ENCODE results near the gene CGNL1.

Gene CGNL1

DNA sequence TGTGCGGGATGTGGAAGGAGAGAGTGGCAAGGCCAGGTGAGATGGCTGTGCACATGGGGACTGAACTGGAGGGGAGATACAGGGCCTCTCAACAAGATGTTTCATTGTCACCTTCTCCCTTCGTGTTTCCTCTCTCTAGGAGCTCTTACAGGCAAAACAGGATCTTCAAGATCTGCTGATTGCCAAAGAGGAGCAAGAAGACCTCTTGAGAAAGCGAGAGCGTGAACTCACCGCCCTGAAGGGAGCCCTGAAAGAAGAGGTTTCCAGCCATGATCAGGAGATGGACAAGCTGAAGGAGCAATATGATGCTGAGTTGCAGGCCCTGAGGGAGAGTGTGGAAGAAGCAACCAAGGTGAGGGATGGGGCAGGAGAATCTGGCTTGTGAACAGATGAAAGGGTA lies 85.2 kb downstream of the CGNL1 start:
- TF ChIP-seq, protein P1, sequence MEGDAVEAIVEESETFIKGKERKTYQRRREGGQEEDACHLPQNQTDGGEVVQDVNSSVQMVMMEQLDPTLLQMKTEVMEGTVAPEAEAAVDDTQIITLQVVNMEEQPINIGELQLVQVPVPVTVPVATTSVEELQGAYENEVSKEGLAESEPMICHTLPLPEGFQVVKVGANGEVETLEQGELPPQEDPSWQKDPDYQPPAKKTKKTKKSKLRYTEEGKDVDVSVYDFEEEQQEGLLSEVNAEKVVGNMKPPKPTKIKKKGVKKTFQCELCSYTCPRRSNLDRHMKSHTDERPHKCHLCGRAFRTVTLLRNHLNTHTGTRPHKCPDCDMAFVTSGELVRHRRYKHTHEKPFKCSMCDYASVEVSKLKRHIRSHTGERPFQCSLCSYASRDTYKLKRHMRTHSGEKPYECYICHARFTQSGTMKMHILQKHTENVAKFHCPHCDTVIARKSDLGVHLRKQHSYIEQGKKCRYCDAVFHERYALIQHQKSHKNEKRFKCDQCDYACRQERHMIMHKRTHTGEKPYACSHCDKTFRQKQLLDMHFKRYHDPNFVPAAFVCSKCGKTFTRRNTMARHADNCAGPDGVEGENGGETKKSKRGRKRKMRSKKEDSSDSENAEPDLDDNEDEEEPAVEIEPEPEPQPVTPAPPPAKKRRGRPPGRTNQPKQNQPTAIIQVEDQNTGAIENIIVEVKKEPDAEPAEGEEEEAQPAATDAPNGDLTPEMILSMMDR (IDR thresholded peaks at IDR 0.05; ENCODE audit: insufficient read depth, low read length, poor library complexity, severe bottlenecking): no peak
- no peaks in the 10 kb centered on the region for H3K36me3 ChIP-seq (ENCODE audit: control insufficient read depth, insufficient read depth, low read length)
- H3K27me3 ChIP-seq (replicated peaks; ENCODE audit: control insufficient read depth, insufficient read depth, low read length): no peaks in the 10 kb centered on the region
- DNase-seq (ENCODE audit: extremely low read depth, insufficient read length): no peak
- no peak overlapping the region for H3K4me3 ChIP-seq (replicated peaks; ENCODE audit: low read depth, low read length)

DNA sequence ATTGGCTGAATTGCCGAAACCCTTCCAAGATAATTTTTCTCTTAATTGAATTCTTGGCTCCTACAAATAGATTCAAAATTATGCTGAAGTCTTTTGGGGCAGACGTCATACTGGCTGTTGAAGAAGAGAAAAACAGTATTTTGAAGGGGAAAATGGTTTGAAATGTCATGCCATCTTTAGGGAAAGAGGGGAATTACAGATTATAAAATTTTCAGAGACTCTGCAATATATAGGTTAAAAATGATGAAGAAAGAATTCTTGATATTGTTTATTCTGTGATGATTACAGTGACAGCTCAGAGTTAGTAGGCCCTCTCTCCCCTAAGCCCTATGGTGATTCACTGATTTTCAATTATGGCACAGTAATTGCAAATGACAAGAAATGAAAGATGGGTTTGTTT lies 86.1 kb downstream of the CGNL1 start:
- H3K36me3 ChIP-seq (ENCODE audit: control insufficient read depth, insufficient read depth, low read length): no peaks in the 10 kb centered on the region
- TF ChIP-seq, protein P1 (IDR thresholded peaks at IDR 0.05; ENCODE audit: insufficient read depth, low read length, poor library complexity, severe bottlenecking): no peak
- no peaks in the 10 kb centered on the region for H3K27me3 ChIP-seq (replicated peaks; ENCODE audit: control insufficient read depth, insufficient read depth, low read length)
- no peak overlapping the region for H3K4me3 ChIP-seq (replicated peaks; ENCODE audit: low read depth, low read length)
- DNase-seq (ENCODE audit: extremely low read depth, insufficient read length): no peak

DNA sequence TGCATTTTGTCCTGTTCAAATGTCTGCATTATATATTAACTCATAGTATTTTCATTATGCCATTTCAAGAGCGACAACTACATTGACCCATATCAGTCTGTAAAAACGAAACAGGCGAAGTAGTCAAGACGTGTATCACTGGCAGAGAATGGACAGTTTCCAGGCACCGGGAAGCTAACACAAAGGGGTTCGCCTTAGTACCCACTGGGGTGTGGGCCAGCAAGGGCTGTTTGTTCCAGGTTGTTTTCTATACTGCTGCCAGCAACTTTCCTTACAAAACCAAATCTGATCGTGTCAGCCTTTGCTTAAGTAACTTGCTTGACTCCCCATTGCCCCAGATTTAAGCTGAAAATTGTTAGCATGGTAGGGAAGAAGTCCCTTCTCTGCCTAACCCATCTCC lies 87.1 kb downstream of the CGNL1 start:
- Histone ChIP-seq H3K36me3 (ENCODE audit: control insufficient read depth, insufficient read depth, low read length) (no peaks in the 10 kb centered on the region), H3K4me3 (replicated peaks; ENCODE audit: low read depth, low read length) (no peak overlapping the region), H3K27me3 (replicated peaks; ENCODE audit: control insufficient read depth, insufficient read depth, low read length) (no peaks in the 10 kb centered on the region)
- no peak for DNase-seq (ENCODE audit: extremely low read depth, insufficient read length)
- TF ChIP-seq, protein P1 (IDR thresholded peaks at IDR 0.05; ENCODE audit: insufficient read depth, low read length, poor library complexity, severe bottlenecking): no peak

DNA sequence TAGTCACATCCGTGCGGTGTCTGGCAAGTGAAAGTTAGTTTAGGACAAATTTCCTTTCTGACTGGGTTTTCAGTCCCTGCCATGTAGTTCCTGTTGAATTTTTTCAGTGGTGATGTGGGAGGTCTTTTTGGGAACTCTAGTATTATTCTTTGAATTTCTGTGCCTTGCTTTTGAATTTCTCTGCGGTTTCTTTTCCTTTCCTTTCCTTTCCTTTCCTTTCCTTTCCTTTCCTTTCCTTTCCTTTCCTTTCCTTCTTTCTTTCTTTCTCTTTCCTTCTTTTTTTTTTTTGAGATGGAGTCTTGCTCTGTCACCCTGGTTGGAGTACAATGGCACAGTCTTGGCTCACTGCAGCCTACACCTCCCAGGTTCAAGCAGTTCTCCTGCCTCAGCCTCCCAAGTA lies 88.2 kb downstream of the CGNL1 start:
- TF ChIP-seq, protein P1 (IDR thresholded peaks at IDR 0.05; ENCODE audit: insufficient read depth, low read length, poor library complexity, severe bottlenecking): no peak
- no peaks in the 10 kb centered on the region for H3K27me3 ChIP-seq (replicated peaks; ENCODE audit: control insufficient read depth, insufficient read depth, low read length)
- H3K4me3 ChIP-seq (replicated peaks; ENCODE audit: low read depth, low read length): no peak overlapping the region
- H3K36me3 ChIP-seq (ENCODE audit: control insufficient read depth, insufficient read depth, low read length): no peaks in the 10 kb centered on the region
- DNase-seq (ENCODE audit: extremely low read depth, insufficient read length): no peak

DNA sequence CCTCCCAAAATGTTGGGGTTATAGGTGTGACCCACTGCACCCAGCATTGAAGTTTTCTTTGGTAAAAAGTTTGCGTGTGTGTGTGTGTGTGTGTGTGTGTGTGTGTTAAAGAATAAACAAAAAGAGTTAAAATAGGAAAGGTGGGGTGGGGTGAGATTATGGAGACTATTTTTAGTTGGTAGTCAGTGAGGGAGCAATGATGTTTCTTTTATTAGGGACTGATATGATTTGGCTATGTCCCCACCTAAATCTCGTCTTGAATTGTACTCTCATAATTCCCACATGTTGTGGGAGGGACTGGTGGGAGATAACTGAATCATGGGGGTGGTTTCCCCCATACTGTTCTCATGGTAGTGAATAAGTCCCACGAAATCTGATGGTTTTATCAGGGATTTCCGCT lies 92.2 kb downstream of the CGNL1 start:
- H3K36me3 ChIP-seq (ENCODE audit: control insufficient read depth, insufficient read depth, low read length): no peaks in the 10 kb centered on the region
- no peak overlapping the region for H3K4me3 ChIP-seq (replicated peaks; ENCODE audit: low read depth, low read length)
- DNase-seq (ENCODE audit: extremely low read depth, insufficient read length): no peak
- H3K27me3 ChIP-seq (replicated peaks; ENCODE audit: control insufficient read depth, insufficient read depth, low read length): no peaks in the 10 kb centered on the region; the same call in 1 of the 2 replicates
- TF ChIP-seq, protein P1 (IDR thresholded peaks at IDR 0.05; ENCODE audit: insufficient read depth, low read length, poor library complexity, severe bottlenecking): no peak

DNA sequence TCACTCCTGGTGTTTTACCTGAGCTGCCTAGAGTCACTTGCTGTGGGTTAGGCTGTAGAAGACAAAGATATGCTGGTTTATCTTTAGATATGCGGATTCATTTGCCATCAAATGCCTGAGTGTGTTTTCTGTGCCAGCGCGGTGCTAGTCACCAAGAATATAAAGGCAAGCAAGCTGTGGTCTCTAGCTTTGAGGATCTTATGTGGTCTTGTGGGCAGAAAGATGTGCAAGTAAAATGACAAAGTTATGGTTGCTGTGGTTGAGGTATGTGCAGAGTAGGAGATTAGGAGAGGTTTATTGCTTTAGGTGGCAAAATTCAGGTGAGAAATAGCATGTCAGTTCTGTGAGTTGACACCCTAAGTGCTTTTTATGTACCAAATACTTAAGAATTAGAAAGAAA lies 94.2 kb downstream of the CGNL1 start:
- Histone ChIP-seq H3K27me3 (replicated peaks; ENCODE audit: control insufficient read depth, insufficient read depth, low read length) (no peaks in the 10 kb centered on the region; the same call in 1 of the 2 replicates), H3K36me3 (ENCODE audit: control insufficient read depth, insufficient read depth, low read length) (no peaks in the 10 kb centered on the region), H3K4me3 (replicated peaks; ENCODE audit: low read depth, low read length) (no peak overlapping the region)
- DNase-seq (ENCODE audit: extremely low read depth, insufficient read length): no peak
- TF ChIP-seq, protein P1 (IDR thresholded peaks at IDR 0.05; ENCODE audit: insufficient read depth, low read length, poor library complexity, severe bottlenecking): no peak
